Fibroblast of skin of right biceps (primary cell): ENCODE results near the gene HRH2.
A peak's percentile ranks its signal among the peaks of the same experiment; 100 is the strongest.
"Not testable (repeated sequence)": the region's sequence is repeated elsewhere in the genome, so short reads cannot be mapped to it uniquely, and the experiment has no call there.

Experiments used
- DNase-seq: peaks from one replicate; pipeline ENCODE4 v3.0.0-alpha.2; 2013

HRH2 gene

GRCh38 chr5:175717837-175718236 lies 60.0 kb downstream of the HRH2 start:
- no peak for DNase-seq

DNA sequence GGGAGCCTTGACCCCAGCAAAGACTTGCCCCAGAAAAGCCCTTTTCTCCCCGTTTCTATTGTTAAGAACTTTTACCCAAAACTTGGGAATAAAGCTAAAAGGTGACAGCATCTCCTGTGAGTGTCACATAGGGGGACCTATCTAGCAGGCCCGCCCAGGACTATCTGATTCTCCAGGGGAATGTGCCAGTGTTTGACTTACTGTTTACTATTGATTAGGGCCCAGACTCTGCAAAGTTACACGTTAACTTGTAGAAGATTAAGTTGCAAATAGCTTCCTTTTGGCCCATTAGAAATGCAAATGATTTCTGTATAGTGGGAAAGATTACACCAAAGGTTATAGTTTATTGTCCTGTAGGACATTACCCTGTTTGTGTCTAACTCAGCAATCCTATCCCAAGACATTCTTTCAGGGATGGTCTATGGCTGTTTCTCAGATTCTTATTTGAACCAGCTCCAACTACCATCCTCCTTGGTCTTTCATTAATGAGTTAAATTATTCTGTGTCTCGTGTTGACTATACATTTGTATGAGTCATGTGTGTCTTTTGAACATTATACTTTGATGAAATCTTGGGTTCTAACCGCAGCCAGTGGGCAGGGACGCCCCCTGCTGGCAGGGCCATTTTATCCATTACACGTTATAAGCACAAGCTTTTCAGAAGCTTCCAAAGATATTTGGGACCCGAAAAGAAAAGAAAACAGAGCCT lies 60.7 kb downstream of the HRH2 start:
- DNase-seq: no peak

DNA sequence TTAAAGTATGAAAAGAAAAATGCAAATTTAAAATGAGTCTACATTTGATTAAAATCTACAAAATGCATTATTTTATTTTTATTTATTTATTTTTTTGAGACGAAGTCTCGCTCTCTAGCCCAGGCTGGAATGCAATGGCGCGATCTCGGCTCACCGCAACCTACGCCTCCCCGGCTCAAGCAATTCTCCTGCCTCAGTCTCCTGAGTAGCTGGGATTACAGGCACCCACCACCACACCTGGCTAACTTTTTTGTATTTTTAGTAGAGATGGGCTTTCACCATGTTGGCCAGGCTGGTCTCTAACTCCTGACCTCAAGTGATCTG lies 61.2 kb downstream of the HRH2 start:
- not testable (repeated sequence) for DNase-seq

GRCh38 chr5:175724314-175725275 lies 66.7 kb downstream of the HRH2 start:
- no peak for DNase-seq

DNA sequence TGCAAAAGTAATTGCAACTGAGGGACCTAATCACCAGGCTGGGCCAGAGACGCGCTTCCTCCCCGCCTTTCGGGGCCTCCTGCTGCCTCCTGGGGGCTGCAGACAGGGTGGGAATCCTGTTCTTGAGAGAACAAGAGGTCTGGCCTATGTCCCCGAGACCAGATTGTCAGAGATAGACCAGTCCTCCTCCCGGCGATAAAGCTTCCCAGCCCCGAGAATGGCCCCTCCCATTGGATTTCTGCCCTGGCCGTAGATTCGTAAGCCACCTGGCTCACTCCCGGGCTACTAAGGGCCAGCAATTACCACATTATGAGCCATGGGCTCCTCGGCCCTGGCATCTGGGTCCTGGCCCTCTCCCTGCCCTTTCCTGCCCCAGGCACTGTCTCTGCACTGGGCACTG lies 70.4 kb downstream of the HRH2 start:
- DNase-seq: no peak

DNA sequence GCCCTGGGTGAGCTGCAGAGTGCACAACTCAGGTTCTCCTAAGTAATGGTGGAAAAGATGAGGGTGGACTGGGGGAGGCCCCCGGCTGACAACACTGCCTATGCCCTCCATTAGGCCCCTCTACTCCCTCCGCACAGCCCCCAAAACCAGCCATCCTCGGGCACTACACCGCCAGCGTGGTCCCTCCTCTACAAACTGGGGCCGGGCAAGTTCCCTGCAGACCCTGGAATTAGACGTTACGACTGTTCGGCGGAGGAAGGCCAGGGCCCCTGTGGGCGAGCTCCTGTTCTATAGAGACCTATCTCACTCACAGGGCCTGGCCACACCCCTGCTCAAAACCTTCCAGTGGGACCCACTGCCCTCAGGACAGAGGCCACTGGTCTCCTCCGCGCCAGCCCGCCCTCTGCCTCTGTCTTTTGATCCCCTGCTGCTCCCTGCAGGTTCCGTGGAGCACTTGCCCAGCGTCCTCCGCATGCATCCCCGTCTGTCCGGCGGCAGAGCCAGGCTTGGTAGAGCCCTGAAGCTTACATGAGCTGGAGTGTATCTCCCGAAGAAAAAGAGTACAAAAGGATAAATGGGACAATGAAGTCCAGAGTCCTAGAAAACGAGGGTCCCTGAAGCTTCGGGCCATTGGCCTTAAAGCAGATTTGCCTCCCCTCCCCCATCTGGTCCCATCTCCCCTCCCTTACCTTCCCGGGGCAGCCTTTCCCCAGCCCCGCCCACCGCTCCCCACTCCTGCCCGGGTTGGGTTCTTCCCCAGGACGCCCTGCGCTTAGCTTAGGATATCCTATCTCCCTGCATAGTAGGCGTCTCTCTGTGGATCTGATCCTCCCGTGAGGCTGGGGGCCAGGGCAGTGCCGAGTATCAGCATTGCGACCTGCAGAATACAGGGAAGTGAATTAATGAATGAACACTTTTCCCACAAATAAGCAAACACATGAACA lies 71.3 kb downstream of the HRH2 start:
- DNase-seq: no peak

DNA sequence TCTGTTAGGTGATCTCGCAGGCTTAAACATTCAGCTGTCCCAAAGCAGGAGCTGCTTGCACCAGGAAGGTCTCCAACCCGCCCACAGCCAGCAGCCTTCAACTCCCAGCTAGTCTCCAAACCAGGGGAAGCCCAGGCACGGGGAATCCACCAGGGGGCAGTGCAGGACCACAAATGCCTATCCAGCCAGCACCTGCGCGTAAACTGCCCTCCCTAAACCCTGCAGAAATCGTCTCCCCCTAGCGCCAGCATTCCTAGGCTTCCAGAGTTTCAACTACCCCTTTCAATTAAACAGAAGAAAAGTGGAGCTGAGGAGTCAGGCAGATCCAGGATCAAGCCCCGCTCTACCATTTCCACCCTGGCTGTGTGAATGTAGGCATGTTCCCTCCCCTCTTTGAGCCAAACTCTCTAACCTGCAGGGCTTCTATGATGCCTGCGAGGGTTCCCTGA lies 72.0 kb downstream of the HRH2 start:
- peak; percentile 78 for DNase-seq

- DNase-seq: no peak
These were observed 73.3 kb downstream of the HRH2 start for GRCh38 chr5:175731172-175731571.

DNA sequence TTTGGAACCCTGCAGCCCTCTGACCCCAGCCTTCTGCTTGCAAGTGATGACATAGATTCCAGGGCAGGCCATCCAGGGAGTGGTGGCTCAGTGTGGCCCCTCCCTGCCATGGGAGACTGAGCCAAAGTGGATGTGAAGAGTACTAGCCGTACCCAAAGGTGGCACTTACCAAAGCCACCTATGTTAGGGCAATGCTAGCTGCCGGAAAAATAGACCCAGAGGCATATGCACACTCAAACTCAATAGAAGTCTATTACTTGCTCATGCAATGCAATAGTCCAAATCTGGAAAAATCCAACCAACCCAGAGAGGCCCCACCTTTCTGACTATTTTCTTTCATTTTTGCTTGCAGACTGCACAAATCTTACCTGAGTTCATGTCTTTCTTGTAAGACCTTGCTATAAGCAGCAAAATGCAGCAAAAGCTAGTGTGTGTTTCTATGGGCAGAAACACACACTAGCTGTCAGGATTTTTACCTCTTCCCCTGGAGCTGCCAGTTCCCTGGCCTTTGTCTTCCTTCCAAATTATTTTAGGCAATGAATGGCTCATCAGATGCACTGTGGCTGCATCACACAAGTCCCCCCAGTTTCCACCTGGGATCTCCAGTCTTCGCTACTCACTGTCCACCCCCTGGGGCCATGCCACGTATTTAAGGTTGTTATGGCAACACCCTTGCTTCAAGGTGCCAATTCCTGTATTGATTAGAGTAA lies 74.0 kb downstream of the HRH2 start:
- no peak for DNase-seq

DNA sequence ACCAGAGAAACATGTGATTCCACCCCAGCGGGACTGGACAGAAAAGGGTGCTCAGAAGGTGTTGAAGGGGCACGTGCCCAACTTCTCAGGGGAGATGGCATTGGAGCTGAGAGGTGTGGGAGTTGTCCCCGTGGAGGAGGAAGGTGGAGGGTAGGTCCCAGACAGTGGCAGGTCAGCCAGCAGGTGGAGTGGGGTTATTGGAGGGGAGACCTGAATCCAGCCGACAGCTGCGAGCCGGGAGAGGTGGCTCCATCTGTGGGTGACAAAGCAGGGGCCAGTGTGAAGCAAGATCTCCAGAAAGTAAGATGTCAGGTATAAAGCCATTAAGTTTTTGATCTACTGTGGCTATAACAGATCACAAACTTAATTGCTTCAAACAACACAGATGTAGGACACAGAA lies 75.1 kb downstream of the HRH2 start:
- no peak for DNase-seq

DNA sequence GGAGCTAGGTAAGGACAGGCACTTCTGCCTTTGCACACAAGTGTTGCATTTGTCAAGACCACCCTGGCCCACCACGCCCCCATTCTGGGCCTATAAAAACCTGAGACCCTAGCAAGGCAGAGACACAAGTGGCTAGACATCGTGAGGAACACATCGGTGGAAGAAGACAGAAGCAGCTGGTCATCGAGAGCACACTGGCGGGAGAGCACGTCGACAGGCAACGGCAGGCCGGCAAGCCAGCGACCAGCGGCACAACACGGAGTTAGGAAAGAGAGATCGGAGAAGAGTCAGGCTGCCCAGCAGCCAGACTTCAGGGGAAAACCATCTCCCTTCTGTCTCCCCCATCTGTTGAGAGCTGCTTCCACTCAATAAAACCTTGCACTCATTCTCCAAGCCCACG lies 76.1 kb downstream of the HRH2 start:
- DNase-seq: no peak

- DNase-seq: no peak
These were observed 76.6 kb downstream of the HRH2 start for GRCh38 chr5:175734501-175734900.

DNA sequence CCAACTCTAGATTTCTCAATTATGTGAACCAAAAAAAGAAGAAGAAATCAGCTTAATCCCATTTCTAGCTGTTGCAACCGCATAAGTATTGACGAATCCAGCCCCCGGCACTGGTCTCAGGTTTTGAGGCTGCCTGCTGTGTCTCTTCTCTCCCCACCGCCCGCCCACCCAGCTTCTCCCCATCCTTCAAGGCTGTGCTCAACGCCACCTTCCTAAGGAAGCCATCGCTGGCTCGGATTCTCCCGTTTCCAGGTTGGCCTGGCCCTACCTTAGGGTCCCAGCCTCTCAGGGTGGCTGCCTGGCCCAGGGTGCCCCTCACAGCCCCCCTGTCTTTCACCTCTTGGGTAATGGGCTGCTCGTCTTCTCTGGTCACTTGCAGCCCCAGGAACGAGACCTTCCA lies 77.8 kb downstream of the HRH2 start:
- DNase-seq: no peak

GRCh38 chr5:175736652-175737051 lies 78.8 kb downstream of the HRH2 start:
- no peak for DNase-seq

GRCh38 chr5:175737481-175737880 lies 79.6 kb downstream of the HRH2 start:
- no peak for DNase-seq

- no peak for DNase-seq
These were observed 80.3 kb downstream of the HRH2 start for GRCh38 chr5:175738126-175738525.

- no peak for DNase-seq
These were observed 80.8 kb downstream of the HRH2 start for GRCh38 chr5:175738602-175739133.

DNA sequence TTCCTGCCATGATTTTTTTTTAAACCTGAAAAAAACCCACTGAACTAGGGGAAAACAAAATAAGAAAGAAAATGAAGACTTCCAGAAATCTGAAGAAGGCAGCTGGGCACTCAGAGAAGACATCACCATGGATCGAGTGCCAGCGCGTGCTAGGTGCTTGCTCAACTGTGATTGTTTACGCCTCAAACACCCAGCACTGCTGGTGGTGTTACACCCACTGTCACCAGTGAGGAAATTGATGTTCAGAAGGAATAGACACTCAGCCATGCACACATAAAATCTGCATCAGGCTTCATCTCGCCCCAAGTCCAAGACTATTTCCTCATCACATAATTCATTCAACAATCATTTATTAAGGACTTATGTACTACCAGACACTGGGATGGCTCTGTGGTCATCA lies 82.1 kb downstream of the HRH2 start:
- no peak for DNase-seq

- no peak for DNase-seq
These were observed 83.7 kb downstream of the HRH2 start for GRCh38 chr5:175741556-175741955.

GRCh38 chr5:175742290-175742994 lies 84.6 kb downstream of the HRH2 start:
- DNase-seq: no peak

GRCh38 chr5:175743676-175744210 lies 85.9 kb downstream of the HRH2 start:
- no peak for DNase-seq
